ENCODE results near the gene TOMM20. TPM values are rescaled to one million over a fixed set of nuclear protein-coding genes. Genes with fewer than 3 reads are reported as not detected.

The TOMM20 gene
- total and polyA plus RNA-seq, 9 of the 15 experiments (the other 6 are each of a cell fraction or from before 2014, with no cell fraction given): 70.6 to 334 (median 159) TPM

DNA sequence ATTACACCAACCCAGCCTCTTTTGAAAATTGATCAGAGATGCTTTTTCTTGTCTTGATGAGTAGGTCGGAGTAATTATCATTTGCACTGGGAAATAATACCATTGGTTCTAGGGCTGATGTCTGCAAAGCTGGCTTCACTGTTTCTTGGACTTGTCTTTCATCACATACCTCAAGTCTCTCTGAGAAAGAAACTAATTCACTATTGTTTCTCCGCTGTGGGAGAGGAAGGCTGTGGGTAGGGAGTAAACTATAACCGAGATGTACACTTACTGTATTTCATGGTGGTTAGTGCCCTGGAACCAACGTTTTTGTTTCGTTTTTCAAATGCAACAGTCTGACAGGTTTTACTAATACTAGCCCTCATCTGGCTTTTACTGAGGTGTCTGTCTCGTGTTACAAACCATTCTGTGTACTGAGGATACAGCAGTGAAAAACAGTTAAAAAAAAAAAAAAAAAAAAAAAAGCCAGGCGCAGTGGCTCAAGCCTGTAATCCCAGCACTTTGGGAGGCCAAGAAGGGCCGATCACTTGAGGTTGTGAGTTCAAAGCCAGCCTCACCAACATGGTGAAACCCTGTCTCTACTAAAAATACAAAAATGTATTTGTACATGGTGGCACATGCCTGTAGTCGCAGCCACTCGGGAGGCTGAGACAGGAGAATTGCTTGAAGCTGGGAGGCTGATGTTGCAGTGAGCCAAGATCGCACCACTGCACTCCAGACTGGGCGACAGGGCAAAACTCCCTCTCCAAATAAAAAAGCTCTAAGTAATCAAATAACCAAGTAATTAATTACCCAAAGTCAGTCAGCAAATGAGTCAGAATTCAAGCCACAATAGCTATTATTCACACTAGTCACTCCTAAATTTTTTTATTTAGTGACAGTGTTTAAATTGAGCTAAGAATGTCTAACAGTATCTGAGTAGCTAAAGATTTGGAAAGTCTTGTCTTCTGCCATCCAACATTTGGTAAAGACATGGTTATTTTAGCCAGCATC, 23.3 kb downstream of the TOMM20 start (continued):
- TF ChIP-seq, protein P1, sequence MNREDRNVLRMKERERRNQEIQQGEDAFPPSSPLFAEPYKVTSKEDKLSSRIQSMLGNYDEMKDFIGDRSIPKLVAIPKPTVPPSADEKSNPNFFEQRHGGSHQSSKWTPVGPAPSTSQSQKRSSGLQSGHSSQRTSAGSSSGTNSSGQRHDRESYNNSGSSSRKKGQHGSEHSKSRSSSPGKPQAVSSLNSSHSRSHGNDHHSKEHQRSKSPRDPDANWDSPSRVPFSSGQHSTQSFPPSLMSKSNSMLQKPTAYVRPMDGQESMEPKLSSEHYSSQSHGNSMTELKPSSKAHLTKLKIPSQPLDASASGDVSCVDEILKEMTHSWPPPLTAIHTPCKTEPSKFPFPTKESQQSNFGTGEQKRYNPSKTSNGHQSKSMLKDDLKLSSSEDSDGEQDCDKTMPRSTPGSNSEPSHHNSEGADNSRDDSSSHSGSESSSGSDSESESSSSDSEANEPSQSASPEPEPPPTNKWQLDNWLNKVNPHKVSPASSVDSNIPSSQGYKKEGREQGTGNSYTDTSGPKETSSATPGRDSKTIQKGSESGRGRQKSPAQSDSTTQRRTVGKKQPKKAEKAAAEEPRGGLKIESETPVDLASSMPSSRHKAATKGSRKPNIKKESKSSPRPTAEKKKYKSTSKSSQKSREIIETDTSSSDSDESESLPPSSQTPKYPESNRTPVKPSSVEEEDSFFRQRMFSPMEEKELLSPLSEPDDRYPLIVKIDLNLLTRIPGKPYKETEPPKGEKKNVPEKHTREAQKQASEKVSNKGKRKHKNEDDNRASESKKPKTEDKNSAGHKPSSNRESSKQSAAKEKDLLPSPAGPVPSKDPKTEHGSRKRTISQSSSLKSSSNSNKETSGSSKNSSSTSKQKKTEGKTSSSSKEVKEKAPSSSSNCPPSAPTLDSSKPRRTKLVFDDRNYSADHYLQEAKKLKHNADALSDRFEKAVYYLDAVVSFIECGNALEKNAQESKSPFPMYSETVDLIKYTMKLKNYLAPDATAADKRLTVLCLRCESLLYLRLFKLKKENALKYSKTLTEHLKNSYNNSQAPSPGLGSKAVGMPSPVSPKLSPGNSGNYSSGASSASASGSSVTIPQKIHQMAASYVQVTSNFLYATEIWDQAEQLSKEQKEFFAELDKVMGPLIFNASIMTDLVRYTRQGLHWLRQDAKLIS (CRISPR knock-in tag; IDR thresholded peaks at IDR 0.05): peak; percentile 63; the same call in 1 of the 2 replicates
- TF ChIP-seq, protein P2, sequence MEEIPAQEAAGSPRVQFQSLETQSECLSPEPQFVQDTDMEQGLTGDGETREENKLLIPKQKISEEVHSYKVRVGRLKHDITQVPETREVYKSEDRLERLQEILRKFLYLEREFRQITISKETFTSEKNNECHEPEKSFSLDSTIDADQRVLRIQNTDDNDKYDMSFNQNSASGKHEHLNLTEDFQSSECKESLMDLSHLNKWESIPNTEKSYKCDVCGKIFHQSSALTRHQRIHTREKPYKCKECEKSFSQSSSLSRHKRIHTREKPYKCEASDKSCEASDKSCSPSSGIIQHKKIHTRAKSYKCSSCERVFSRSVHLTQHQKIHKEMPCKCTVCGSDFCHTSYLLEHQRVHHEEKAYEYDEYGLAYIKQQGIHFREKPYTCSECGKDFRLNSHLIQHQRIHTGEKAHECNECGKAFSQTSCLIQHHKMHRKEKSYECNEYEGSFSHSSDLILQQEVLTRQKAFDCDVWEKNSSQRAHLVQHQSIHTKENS (CRISPR knock-in tag; IDR thresholded peaks at IDR 0.05): no peak
- TF ChIP-seq, protein P3, sequence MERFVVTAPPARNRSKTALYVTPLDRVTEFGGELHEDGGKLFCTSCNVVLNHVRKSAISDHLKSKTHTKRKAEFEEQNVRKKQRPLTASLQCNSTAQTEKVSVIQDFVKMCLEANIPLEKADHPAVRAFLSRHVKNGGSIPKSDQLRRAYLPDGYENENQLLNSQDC (CRISPR knock-in tag; IDR thresholded peaks at IDR 0.05): no peak
- 0 out of 2 replicates have a peak, but pooled peaks have one; percentile 5 for TF ChIP-seq RB1 (IDR thresholded peaks at IDR 0.05; ENCODE audit: low read depth)
- TF ChIP-seq, protein P4, sequence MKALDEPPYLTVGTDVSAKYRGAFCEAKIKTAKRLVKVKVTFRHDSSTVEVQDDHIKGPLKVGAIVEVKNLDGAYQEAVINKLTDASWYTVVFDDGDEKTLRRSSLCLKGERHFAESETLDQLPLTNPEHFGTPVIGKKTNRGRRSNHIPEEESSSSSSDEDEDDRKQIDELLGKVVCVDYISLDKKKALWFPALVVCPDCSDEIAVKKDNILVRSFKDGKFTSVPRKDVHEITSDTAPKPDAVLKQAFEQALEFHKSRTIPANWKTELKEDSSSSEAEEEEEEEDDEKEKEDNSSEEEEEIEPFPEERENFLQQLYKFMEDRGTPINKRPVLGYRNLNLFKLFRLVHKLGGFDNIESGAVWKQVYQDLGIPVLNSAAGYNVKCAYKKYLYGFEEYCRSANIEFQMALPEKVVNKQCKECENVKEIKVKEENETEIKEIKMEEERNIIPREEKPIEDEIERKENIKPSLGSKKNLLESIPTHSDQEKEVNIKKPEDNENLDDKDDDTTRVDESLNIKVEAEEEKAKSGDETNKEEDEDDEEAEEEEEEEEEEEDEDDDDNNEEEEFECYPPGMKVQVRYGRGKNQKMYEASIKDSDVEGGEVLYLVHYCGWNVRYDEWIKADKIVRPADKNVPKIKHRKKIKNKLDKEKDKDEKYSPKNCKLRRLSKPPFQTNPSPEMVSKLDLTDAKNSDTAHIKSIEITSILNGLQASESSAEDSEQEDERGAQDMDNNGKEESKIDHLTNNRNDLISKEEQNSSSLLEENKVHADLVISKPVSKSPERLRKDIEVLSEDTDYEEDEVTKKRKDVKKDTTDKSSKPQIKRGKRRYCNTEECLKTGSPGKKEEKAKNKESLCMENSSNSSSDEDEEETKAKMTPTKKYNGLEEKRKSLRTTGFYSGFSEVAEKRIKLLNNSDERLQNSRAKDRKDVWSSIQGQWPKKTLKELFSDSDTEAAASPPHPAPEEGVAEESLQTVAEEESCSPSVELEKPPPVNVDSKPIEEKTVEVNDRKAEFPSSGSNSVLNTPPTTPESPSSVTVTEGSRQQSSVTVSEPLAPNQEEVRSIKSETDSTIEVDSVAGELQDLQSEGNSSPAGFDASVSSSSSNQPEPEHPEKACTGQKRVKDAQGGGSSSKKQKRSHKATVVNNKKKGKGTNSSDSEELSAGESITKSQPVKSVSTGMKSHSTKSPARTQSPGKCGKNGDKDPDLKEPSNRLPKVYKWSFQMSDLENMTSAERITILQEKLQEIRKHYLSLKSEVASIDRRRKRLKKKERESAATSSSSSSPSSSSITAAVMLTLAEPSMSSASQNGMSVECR (CRISPR knock-in tag; IDR thresholded peaks at IDR 0.05): no peak
- no peak for TF ChIP-seq CBX1 (IDR thresholded peaks at IDR 0.05; ENCODE audit: low read depth)
- no peak for TF ChIP-seq HIVEP1 (CRISPR knock-in tag; IDR thresholded peaks at IDR 0.05)
- TF ChIP-seq, protein P5, sequence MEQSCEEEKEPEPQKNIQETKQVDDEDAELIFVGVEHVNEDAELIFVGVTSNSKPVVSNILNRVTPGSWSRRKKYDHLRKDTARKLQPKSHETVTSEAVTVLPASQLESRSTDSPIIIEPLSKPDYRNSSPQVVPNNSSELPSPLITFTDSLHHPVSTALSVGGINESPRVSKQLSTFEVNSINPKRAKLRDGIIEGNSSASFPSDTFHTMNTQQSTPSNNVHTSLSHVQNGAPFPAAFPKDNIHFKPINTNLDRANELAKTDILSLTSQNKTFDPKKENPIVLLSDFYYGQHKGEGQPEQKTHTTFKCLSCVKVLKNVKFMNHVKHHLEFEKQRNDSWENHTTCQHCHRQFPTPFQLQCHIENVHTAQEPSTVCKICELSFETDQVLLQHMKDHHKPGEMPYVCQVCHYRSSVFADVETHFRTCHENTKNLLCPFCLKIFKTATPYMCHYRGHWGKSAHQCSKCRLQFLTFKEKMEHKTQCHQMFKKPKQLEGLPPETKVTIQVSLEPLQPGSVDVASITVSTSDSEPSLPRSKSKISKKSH (CRISPR knock-in tag; IDR thresholded peaks at IDR 0.05): no peak
